NCI-H1436 treated with DMSO at 0.1 percent for 48 hours (cell line): Measurements from ENCODE around the gene CCS.
"Not testable (repeated sequence)": the region's sequence is repeated elsewhere in the genome, so short reads cannot be mapped to it uniquely, and the experiment has no call there.

ENCODE experiments used
- DNase-seq: peaks from one replicate; lab custom pipeline; 2025; lab: John Stamatoyannopoulos, UW

CCS gene

DNA sequence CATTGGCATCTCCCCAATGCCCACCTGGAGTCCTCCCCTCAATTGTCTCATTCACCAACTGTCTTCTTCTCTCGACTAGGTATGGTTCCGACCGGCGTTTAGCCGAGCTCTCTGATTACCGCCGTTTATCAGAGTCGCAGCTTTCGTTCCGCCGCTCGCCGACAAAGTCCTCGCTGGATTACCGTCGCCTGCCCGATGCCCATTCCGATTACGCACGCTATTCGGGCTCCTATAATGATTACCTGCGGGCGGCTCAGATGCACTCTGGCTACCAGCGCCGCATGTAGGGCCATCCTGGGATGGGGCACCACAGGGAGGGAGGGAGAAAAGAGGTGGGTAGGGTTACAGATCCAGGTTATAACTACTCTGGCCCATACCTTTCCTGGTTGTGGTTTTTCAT, 33.4 kb downstream of the CCS start:
- DNase-seq: no peak

DNA sequence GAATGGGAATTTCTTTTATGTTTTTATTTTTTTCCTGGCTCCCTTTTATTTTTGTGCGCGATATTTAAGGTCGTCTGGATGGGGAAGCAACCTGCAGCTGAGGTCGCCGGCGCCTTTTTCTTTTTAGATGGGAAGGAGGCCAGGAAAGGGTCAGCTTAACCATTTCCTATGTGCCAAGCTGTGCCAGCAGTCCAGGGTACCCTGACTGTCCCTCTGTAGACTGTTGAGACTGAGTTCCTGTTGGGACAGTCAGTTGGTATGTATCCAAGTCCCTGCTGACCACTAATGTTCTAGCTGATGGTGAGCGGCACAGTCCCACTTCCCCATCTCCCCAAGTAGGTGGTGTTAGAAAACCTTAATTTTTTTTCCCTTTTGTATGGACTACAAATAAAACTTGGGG, 33.9 kb downstream of the CCS start:
- DNase-seq: no peak

DNA sequence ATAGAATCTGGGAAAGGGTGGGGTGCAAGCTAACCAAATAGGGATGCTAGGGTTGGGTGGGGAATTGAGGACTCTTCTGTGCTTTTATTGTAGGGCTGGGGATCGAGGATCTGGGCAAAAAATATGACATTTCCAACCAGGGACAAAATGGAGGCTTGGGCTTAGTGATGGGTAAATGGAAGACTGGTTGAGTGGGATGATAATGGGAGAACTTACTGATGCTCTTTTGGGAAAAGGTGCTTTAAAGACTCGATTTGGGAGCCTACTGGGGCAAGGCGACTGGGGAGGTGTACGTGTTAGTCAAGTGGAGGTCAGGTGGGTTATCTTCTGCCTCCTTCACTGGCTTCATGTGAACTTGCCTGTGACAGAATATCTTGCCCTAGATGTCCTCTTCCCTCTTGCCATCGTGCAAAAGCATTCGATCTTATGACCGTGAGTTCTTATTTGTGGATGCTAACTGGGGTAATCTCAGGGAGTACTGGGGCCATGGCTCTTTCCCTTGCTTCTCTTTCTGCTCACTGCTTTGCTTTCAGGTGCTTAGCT, 35.1 kb downstream of the CCS start:
- no peak for DNase-seq

DNA sequence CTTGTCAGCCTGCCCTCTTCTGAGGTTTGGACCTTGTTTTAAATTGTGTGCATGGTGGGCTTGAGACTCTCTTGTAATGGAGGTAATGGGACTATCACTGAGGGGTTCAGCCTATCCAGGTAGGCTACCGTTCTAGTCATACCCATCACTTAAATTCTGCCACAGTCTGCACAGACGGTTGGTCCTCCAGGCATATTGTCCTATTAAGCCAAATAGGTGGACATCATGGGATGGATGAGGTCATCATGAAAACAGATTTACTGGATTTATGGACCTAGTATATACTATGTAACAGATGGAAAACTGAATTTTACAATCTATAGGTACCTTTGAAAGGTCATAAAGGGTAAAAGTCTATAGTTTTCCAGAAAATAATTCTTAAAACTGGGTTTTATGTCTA, 36.4 kb downstream of the CCS start:
- no peak for DNase-seq

DNA sequence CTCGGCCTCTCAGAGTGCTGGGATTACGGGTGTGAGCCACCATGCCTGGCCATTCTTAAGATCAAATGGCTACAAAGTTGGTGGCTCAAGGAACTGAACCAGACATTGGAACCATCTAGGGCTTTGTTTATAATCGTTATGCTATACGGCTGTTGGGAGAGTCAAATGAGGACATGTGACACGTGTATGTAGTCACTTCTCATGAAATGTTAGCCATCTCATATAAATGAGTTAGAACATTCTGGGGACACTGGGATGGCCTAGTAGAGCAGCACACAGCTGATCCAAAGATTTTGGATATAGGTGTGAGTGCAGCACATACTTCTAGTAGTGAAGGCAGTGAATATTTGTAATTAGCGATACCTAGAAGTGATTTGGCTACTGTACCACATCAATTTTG, 38.9 kb downstream of the CCS start:
- no peak for DNase-seq

DNA sequence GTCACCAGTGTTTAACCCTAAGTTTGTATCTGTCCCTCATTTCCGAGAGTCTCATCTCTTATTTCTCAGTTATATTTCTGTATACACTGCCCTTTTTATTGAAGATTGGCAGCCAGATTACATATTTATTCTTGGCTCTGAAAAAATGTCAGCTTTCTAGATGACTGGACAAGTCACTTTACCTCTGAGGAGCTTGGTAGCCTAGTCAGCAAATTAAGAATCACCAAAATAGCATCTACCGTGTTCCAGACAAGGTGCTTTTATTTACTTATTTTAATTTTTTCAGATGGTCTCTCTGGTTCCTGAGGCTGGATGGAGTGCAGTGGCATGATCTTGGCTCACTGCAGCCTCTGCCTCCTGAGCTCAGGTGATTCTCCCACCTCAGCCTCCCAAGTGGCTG, 40.0 kb downstream of the CCS start:
- no peak for DNase-seq

GRCh38 chr11:66636411-66636810, 43.4 kb downstream of the CCS start:
- no peak for DNase-seq

- DNase-seq: no peak
These were observed 44.7 kb downstream of the CCS start for GRCh38 chr11:66637557-66638176.

DNA sequence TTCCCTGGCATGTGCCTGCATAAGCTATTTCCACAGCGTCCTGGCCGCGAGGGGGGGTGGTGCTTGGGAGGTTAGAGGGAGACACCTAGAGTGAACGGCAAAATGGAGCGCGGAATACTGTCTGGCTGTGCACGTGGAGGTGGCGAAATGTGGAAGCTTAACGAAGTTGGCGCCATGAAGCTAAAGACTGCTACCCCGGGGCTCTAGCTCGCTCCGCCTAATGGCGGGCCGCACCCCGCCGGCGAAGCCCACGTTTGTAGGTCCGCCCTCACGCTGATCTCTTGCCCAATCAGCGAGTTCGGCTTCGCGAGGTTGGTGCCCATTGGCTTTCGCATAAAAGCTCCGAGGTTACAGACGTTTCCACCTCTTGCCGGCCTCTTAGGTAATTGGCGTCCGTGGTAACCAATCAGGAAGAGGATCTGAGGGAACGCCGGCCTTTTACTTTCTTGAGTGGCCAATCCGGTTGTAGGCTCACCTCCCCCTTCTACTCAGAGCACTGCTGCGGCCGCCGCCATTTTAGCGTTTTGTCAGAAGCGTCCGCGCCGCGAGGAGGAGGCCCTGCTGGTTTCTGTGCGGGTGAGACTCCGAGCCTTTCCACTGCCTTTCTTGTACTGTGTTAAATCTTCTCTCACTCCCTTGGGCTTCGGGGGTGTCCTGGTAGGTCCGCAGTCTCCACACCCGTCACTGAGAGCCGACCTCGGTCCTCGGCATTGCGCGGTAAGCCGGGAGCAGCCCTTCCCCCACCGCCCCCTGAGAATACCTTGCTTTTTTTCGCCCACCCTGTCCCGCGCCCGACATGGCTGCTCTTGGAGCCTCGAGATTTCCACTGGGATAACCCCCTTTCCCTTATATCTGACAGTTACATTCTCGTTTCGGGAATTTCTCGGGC, 45.4 kb downstream of the CCS start, which contains the start of gene RBM4:
RBM4 (plus strand) TSS at position 527 of the 889 bp plus-strand sequence. CDS start 1,009 bp downstream, outside the sequence.
- peak; percentile 98 for DNase-seq

GRCh38 chr11:66639066-66639813, 46.3 kb downstream of the CCS start:
- DNase-seq: no peak

- DNase-seq: not testable (repeated sequence)
These were observed 46.9 kb downstream of the CCS start for GRCh38 chr11:66639814-66640340.

DNA sequence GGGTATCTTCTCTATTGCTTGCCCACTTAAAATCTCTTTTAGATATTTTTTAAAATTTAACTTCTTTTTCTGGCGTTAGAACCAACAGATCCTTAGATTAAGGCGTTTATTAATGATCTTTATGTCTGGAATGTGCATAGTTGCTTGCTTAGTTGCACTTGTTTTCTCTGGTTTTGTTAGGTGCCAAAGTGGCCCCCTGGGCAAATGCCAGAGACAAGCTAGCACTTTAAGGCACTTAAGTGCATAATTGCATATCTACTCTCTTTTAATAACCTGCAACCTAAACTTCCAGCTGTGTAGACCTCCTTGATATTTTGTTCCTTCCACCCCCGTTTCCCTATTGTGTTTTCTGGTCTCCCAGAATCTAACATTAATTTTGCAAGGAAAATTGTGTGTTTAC, 48.8 kb downstream of the CCS start:
- DNase-seq: no peak

GRCh38 chr11:66643745-66644437, 50.9 kb downstream of the CCS start:
- DNase-seq: no peak

DNA sequence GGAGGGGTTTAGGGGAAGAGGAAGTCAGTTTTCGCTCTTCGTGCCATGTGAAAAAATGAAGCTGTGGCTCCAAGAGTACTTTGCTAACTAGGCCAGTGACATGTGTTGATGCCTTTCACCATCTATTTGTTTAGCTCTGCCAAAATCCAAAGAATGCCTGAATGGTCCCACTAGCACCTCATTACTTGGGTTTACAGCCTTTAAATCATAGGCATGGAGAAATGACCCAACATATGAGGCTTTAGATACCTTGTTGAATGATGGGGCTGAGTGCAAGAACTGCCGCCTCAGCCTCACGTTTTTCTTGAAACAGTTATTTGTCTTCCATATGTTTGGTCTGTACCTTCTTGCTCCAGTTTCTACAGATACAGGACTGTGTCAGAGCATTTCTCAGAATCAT, 53.8 kb downstream of the CCS start:
- DNase-seq: no peak

DNA sequence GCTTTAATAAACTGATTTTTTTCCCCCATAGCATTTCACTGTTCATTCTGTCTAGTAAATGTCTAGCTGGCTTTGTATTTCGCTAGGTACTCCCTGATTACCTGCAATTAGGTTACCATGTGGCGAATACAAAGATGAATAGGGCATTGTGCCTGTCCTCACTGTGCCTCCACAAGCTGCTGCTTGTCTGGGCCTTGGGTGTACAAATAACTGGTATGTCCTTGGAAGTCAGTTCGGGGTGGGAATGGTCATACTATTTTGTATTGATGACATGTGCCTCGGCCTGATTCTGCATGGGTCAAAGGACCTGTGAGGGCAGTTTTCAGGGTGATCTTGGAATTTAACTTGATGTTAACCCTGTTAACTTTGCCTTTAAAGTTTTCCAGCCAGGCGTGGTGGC, 56.9 kb downstream of the CCS start:
- DNase-seq: no peak

DNA sequence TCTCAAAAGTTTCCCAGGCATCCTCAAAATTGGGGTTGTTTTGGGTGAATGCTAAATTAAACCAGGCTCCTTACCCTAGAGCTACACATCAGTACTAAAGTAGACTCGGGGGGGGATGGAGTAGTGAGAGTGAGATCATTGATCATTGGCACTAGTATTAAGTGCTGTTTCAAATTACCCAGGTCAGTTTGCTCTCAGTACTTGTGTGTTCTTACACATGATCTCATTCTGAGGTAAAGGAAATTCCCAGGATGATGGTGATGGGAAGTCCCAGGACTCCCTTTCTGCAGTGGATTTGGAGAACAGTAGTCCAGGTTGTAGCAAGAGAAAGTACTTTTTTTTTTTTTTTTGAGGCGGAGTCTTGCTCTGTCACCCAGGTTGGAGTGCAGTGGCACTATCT, 58.0 kb downstream of the CCS start:
- no peak for DNase-seq

- no peak for DNase-seq
These were observed 59.7 kb downstream of the CCS start for GRCh38 chr11:66652651-66653050.

DNA sequence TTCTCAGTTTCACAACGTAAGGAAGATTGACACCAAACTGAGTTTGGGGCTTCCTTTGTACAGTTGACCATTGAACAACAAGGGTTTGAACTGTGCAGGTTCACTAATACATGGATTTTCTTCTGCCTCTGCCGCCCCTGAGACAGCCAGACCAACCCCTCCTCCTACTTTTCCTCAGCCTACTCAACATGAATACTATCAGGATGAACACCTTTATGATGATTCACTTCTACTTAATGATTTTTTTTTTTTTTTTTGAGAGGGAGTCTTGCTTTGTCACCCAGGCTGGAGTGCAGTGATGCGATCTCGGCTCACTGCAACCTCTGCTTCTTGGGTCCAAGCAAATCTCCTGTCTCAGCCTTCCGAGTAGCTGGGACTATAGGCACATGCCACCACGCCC, 60.1 kb downstream of the CCS start:
- DNase-seq: no peak
